Cardiac fibroblast (primary cell): ENCODE results near the gene LRRC8C.

Experiments used
- DNase-seq, 2 donors: peaks; one replicate each; pipeline versions ENCODE4 v3.0.0 to v3.0.0-alpha.2; 2010; ENCODE audit warnings: low read depth in 2 of 2
- H3K4me3 ChIP-seq, 2 donors: replicated peaks in 1 of 2; 1 replicate in 1 of 2; 2 replicates in 1 of 2; pipeline ENCODE4 v1.5.1; 2011; ENCODE audit warnings: low read depth in 2 of 2, low read length in 2 of 2, mild to moderate bottlenecking in 2 of 2, moderate library complexity in 1 of 2
- TF ChIP-seq, protein P1 (sequence below): IDR thresholded peaks from one replicate; pipeline ENCODE4 v1.5.1; 2011; ENCODE audit warnings: low read depth, mild to moderate bottlenecking, low read length, inconsistent platforms

LRRC8C gene

DNA sequence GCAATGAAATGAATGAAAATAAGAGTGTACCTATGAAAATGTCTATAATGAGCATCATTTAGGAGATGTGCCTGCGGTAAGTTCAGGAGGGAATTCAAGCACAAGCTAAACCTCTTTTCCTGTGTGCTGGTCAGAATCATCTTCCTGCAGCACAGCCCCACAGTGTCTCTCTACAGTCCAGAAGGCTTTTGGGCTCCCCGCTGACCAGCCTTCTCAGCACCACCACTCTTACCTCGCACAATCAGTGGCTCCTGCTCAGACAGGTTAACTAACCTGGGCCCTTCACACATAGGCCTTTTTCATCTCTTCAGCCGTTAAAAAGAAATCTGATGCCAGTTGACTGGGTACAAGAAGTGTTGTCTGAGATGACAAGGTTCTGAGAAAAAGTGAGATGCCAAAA, 57.7 kb downstream of the LRRC8C start:
- DNase-seq = no peak
- TF ChIP-seq, protein P1, sequence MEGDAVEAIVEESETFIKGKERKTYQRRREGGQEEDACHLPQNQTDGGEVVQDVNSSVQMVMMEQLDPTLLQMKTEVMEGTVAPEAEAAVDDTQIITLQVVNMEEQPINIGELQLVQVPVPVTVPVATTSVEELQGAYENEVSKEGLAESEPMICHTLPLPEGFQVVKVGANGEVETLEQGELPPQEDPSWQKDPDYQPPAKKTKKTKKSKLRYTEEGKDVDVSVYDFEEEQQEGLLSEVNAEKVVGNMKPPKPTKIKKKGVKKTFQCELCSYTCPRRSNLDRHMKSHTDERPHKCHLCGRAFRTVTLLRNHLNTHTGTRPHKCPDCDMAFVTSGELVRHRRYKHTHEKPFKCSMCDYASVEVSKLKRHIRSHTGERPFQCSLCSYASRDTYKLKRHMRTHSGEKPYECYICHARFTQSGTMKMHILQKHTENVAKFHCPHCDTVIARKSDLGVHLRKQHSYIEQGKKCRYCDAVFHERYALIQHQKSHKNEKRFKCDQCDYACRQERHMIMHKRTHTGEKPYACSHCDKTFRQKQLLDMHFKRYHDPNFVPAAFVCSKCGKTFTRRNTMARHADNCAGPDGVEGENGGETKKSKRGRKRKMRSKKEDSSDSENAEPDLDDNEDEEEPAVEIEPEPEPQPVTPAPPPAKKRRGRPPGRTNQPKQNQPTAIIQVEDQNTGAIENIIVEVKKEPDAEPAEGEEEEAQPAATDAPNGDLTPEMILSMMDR = no peak
- no peak overlapping the region for H3K4me3 ChIP-seq

DNA sequence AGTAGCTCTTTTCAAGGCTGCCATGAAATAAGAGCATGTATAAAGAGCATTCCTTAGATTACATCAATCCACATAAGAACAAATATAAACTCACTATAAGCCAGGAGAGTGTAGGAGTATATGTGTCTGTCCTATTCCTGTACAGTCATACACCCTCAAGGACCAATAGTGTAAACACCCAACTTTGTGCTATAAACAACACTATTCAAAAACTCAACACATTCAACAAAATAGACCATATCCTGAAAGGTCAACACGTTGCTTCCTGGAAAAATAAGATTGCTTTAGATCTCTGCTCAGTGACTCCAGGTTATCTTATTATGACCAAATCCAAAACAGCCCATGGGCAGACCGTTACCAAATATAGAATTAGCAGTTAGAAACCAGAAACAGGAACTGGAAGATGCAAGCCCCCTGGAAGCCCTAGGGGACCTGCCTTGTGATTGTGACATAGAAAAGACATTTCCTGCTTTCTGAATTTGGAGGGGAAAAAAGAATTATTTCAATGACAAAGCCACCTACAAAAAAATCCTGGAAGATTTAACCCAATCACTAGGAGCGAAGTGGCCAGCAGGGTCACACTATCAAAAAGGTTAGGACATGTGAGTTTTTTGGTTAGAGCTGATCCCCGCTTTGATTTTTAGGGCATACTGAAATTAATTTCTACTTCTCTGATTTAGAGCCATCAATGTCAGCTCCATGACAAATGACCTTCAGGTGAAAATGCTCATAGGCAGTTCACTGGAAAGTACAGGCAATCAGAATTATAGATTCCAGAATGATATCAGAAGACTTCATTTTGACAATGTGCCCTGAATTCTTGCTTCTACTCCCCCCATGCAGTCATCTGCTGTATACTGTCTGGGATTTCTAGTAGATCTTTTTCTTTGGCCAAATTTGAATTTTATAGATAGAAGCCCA, 59.9 kb downstream of the LRRC8C start:
- peak; percentile 28 to 49 for DNase-seq
- no peak overlapping the region for H3K4me3 ChIP-seq
- TF ChIP-seq, protein P1 = no peak

DNA sequence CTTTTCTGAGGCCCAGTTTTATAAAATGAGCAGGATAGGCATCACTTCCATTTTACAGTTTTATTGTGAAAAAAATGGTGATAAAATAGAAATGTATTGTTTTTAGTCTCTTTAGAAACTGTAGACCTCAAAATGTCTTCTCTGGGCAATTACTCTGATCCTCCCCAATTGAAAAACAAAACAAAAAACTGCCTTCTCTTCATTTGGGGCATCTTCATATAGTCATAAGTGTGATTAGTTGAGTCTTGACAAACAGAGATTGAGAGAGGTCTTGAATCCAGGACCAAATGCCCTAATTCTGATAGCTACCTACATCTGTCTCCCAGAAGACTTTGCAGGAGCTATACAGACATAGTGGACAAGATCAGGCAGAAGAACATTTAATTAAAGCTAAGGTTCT, 62.9 kb downstream of the LRRC8C start:
- no peak overlapping the region for H3K4me3 ChIP-seq
- DNase-seq = no peak
- TF ChIP-seq, protein P1 = no peak

DNA sequence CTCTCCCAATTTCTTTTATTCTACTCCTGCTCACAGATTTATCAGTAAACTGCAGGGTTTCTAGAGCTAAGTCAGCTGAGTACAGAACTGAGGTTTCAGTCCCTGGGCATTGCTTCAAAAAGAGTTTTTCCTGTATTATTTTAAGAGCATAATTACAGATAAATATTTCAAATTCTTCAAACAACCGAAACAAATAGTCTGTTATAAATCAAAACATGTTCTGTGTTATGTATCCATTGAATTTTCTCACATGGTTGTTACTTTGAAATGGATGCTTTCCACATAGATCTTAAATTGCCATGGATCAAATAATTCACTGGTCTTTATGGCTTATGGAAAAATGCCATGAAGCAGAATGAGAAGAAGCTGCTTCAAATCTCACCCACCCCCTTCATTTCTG, 64.5 kb downstream of the LRRC8C start:
- H3K4me3 ChIP-seq = no peak overlapping the region
- peak in 1 of 2 donors; percentile 15 for DNase-seq
- TF ChIP-seq, protein P1 = no peak

DNA sequence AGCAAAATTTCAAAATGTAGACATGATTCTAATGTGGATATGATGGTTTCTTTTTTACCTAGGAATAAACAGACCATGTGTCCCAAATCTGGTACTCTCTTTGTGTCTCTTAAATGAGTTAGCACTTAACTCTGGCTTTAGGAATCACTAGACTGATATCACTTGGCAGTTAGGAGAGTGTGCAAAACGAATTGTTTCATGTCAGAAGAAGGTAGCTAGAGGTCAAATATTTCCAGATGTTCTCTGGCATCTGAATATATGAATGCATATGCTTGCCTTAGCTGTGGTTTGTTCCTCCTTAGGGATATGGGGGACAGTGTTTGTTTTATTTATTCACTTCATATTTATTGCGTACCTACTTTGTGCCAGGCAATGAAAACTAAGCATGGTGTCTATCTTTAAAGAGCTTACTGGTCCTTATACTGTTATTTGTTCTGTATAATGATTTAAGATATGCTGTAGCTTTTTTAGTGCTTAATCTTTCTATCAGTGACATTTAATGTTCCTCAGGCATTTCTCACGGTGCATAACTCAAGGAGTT, 65.2 kb downstream of the LRRC8C start:
- no peak overlapping the region for H3K4me3 ChIP-seq
- TF ChIP-seq, protein P1 = no peak
- DNase-seq = peak in 1 of 2 donors; percentile 11

DNA sequence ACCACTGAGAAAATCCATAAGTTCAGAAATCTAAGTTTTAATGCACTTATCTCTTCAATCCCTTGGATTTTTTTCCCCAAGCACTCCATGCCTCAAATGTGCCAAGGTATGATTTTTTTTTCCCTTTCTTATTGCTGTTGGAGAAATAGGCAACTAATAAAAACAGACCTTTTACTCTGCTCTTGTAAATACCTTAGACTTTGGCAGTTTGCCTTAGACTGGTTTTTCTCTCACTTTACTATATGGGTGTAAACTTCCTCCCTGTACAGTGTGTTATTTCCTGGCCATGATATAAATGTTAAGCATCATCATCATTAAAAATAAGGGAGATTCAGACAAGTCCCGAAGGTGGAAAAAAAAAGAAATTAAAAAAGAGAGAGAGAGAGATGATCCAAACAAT, 65.7 kb downstream of the LRRC8C start:
- TF ChIP-seq, protein P1 = no peak
- no peak overlapping the region for H3K4me3 ChIP-seq
- peak in 1 of 2 donors; percentile 45 for DNase-seq
